Measurements from ENCODE around the gene COX5B.
"Not testable (repeated sequence)": the region's sequence is repeated elsewhere in the genome, so short reads cannot be mapped to it uniquely, and the experiment has no call there.

The COX5B gene

GRCh38 chr2:97663626-97663961 is 17.7 kb downstream of the COX5B start:
- in situ Hi-C loops (cut with HindIII; ENCODE audit: low sequenced_read_pairs) = no loop called here
- H3K4me3 ChIP-seq (ENCODE audit: low read depth, low read length) = peak overlapping the region; percentile 76
- DNase-seq (ENCODE audit: low read depth, low spot score) = no peak
- no peak for TF ChIP-seq CTCF (IDR thresholded peaks at IDR 0.05; ENCODE audit: low read depth, low read length)

- peak; percentile 67 for TF ChIP-seq CTCF (IDR thresholded peaks at IDR 0.05; ENCODE audit: low read depth, low read length)
- H3K4me3 ChIP-seq (ENCODE audit: low read depth, low read length) = peak within 1 kb of the TSS; percentile 76
- peak; percentile 99 for DNase-seq (ENCODE audit: low read depth, low spot score)
- in situ Hi-C loops (cut with HindIII; ENCODE audit: low sequenced_read_pairs) = no loop called here
Observed at GRCh38 chr2:97663962-97664635, 18.2 kb downstream of the COX5B start, which contains the start of gene ACTR1B. Gene ACTR1B, minus strand, starts transcription at chr2:97664044. Its CDS starts 154 bp downstream, at chr2:97663890.

GRCh38 chr2:97664636-97664970 is 18.7 kb downstream of the COX5B start:
- TF ChIP-seq CTCF (IDR thresholded peaks at IDR 0.05; ENCODE audit: low read depth, low read length) = no peak
- peak overlapping the region; percentile 76 for H3K4me3 ChIP-seq (ENCODE audit: low read depth, low read length)
- DNase-seq (ENCODE audit: low read depth, low spot score) = no peak
- in situ Hi-C loops (cut with HindIII; ENCODE audit: low sequenced_read_pairs) = no loop called here

- no peak for TF ChIP-seq CTCF (IDR thresholded peaks at IDR 0.05; ENCODE audit: low read depth, low read length)
- in situ Hi-C loops (cut with HindIII; ENCODE audit: low sequenced_read_pairs) = no loop called here
- H3K4me3 ChIP-seq (ENCODE audit: low read depth, low read length) = no peak within 1 kb of the TSS
- DNase-seq (ENCODE audit: low read depth, low spot score) = no peak
Observed at GRCh38 chr2:97669448-97669847, 23.6 kb downstream of the COX5B start, which contains the start of gene C2orf92. Gene C2orf92, plus strand, starts transcription at chr2:97669713. Its CDS starts 76 bp downstream, at chr2:97669789.

GRCh38 chr2:97670471-97670870 is 24.6 kb downstream of the COX5B start:
- no peak overlapping the region for H3K4me3 ChIP-seq (ENCODE audit: low read depth, low read length)

GRCh38 chr2:97671526-97671925 is 25.7 kb downstream of the COX5B start:
- DNase-seq (ENCODE audit: low read depth, low spot score) = no peak
- no peak for TF ChIP-seq CTCF (IDR thresholded peaks at IDR 0.05; ENCODE audit: low read depth, low read length)
- in situ Hi-C loops (cut with HindIII; ENCODE audit: low sequenced_read_pairs) = no loop called here
- H3K4me3 ChIP-seq (ENCODE audit: low read depth, low read length) = no peak overlapping the region

More at GRCh38 chr2:97670471-97670870, 24.6 kb downstream of the COX5B start:
- in situ Hi-C loops (cut with HindIII; ENCODE audit: low sequenced_read_pairs) = no loop called here
- no peak for TF ChIP-seq CTCF (IDR thresholded peaks at IDR 0.05; ENCODE audit: low read depth, low read length)
- DNase-seq (ENCODE audit: low read depth, low spot score) = no peak

- in situ Hi-C loops (cut with HindIII; ENCODE audit: low sequenced_read_pairs) = not testable (repeated sequence)
Observed at GRCh38 chr2:97672606-97673140, 26.8 kb downstream of the COX5B start.

More at GRCh38 chr2:97672606-97673140, 26.8 kb downstream of the COX5B start:
- H3K4me3 ChIP-seq (ENCODE audit: low read depth, low read length) = not testable (repeated sequence)
- DNase-seq (ENCODE audit: low read depth, low spot score) = peak; percentile 30

Measured in astrocyte of the spinal cord (primary cell).